NOMO-1 treated with dmso at 0.1 percent for 144 hours (cell line): ENCODE measurements around the gene NDP.

Source experiments
- DNase-seq: peaks from one replicate; lab custom pipeline; 2025; ENCODE audit not compliant: unreplicated experiment; lab: John Stamatoyannopoulos, UW

Gene NDP

GRCh38 chrX:43973249-43974099 is at the start of gene NDP:
Gene NDP, minus strand, starts transcription at chrX:43973390. Its CDS starts 14,745 bp downstream, at chrX:43958645.
- no peak for DNase-seq

- DNase-seq: no peak
These were observed 49.8 kb upstream of the NDP start for GRCh38 chrX:44022964-44023363.

- DNase-seq: no peak
These were observed 47.5 kb upstream of the NDP start for GRCh38 chrX:44020693-44021092.

- DNase-seq: no peak
These were observed 46.7 kb upstream of the NDP start for GRCh38 chrX:44019911-44020310.

GRCh38 chrX:44017676-44018075 is 44.5 kb upstream of the NDP start:
- no peak for DNase-seq

GRCh38 chrX:44016906-44017305 is 43.7 kb upstream of the NDP start:
- DNase-seq: no peak

GRCh38 chrX:44012484-44013096 is 39.4 kb upstream of the NDP start:
- DNase-seq: peak; percentile 89

- peak; percentile 10 for DNase-seq
These were observed 38.3 kb upstream of the NDP start for GRCh38 chrX:44011506-44011905.

GRCh38 chrX:44010626-44011025 is 37.4 kb upstream of the NDP start:
- DNase-seq: no peak

GRCh38 chrX:44006081-44006480 is 32.9 kb upstream of the NDP start:
- no peak for DNase-seq

GRCh38 chrX:44003975-44004374 is 30.8 kb upstream of the NDP start:
- no peak for DNase-seq

GRCh38 chrX:44002567-44002966 is 29.4 kb upstream of the NDP start:
- no peak for DNase-seq

GRCh38 chrX:43998374-43998773 is 25.2 kb upstream of the NDP start:
- no peak for DNase-seq

GRCh38 chrX:43996491-43996890 is 23.3 kb upstream of the NDP start:
- DNase-seq: no peak

GRCh38 chrX:43986083-43986482 is 12.9 kb upstream of the NDP start:
- no peak for DNase-seq

- DNase-seq: no peak
These were observed 12.3 kb upstream of the NDP start for GRCh38 chrX:43985511-43985910.

GRCh38 chrX:43978226-43978625 is 5.0 kb upstream of the NDP start:
- DNase-seq: no peak

GRCh38 chrX:43976205-43976604 is 3.0 kb upstream of the NDP start:
- DNase-seq: no peak

- no peak for DNase-seq
These were observed 2.6 kb upstream of the NDP start for GRCh38 chrX:43975796-43976195.

- no peak for DNase-seq
These were observed 1.7 kb upstream of the NDP start for GRCh38 chrX:43974741-43975465.

GRCh38 chrX:43974100-43974475 is 898 bp upstream of the NDP start:
- DNase-seq: no peak
